Inflammatory macrophage treated with lipopolysaccharide for 4 hours (primary cell): ENCODE data around the gene COA4.
"Not testable (repeated sequence)": the region's sequence is repeated elsewhere in the genome, so short reads cannot be mapped to it uniquely, and the experiment has no call there.

Experiments used
- DNase-seq: peaks from one replicate; pipeline ENCODE4 v3.0.0-alpha.2; 2020

The COA4 gene

GRCh38 chr11:73876424-73877310, at the start of gene COA4, which contains the start of gene PAAF1:
TSS of gene COA4 (minus strand) at chr11:73876846. CDS start at chr11:73873378, 3,468 bp downstream.
TSS of gene PAAF1 (plus strand) at chr11:73876999. CDS start at chr11:73877022, 23 bp downstream.
- DNase-seq: peak; percentile 96

GRCh38 chr11:73921180-73921579, 44.5 kb upstream of the COA4 start:
- no peak for DNase-seq

- no peak for DNase-seq
These were observed 39.8 kb upstream of the COA4 start for GRCh38 chr11:73916435-73916834.

GRCh38 chr11:73914284-73914683, 37.6 kb upstream of the COA4 start:
- DNase-seq: no peak

GRCh38 chr11:73913472-73913871, 36.8 kb upstream of the COA4 start:
- no peak for DNase-seq

GRCh38 chr11:73912026-73912425, 35.4 kb upstream of the COA4 start:
- no peak for DNase-seq

GRCh38 chr11:73907191-73907590, 30.5 kb upstream of the COA4 start:
- peak; percentile 40 for DNase-seq

- no peak for DNase-seq
These were observed 25.7 kb upstream of the COA4 start for GRCh38 chr11:73902303-73902702.

GRCh38 chr11:73894725-73895335, 18.2 kb upstream of the COA4 start:
- no peak for DNase-seq

GRCh38 chr11:73893041-73893440, 16.4 kb upstream of the COA4 start:
- no peak for DNase-seq

GRCh38 chr11:73889536-73889935, 12.9 kb upstream of the COA4 start:
- no peak for DNase-seq

GRCh38 chr11:73889019-73889418, 12.4 kb upstream of the COA4 start:
- no peak for DNase-seq

GRCh38 chr11:73888244-73888643, 11.6 kb upstream of the COA4 start:
- DNase-seq: no peak

GRCh38 chr11:73883856-73884255, 7.2 kb upstream of the COA4 start:
- DNase-seq: no peak

GRCh38 chr11:73880449-73880848, 3.8 kb upstream of the COA4 start:
- not testable (repeated sequence) for DNase-seq

- no peak for DNase-seq
These were observed 2.1 kb upstream of the COA4 start for GRCh38 chr11:73878771-73879170.

- DNase-seq: no peak
These were observed 806 bp downstream of the COA4 start for GRCh38 chr11:73875840-73876239.

GRCh38 chr11:73875380-73875779, 1.3 kb downstream of the COA4 start:
- DNase-seq: no peak

- DNase-seq: no peak
These were observed 3.8 kb downstream of the COA4 start for GRCh38 chr11:73872749-73873357.

- DNase-seq: no peak
These were observed 6.4 kb downstream of the COA4 start for GRCh38 chr11:73870261-73870660.

- DNase-seq: no peak
These were observed 7.2 kb downstream of the COA4 start for GRCh38 chr11:73869332-73869949.

GRCh38 chr11:73866586-73866996, 10.1 kb downstream of the COA4 start:
- no peak for DNase-seq

GRCh38 chr11:73866095-73866579, 10.5 kb downstream of the COA4 start:
- no peak for DNase-seq
